IPS DF 4.7 (cell line): Measurements from ENCODE around the gene TPRA1.
"Not testable (repeated sequence)": the region's sequence is repeated elsewhere in the genome, so short reads cannot be mapped to it uniquely, and the experiment has no call there.

Experiments used
- DNase-seq: peaks from one replicate; pipeline ENCODE4 v3.0.0-alpha.2; 2013; ENCODE audit warnings: low spot score; ENCODE audit errors: extremely low read depth

TPRA1 gene

DNA sequence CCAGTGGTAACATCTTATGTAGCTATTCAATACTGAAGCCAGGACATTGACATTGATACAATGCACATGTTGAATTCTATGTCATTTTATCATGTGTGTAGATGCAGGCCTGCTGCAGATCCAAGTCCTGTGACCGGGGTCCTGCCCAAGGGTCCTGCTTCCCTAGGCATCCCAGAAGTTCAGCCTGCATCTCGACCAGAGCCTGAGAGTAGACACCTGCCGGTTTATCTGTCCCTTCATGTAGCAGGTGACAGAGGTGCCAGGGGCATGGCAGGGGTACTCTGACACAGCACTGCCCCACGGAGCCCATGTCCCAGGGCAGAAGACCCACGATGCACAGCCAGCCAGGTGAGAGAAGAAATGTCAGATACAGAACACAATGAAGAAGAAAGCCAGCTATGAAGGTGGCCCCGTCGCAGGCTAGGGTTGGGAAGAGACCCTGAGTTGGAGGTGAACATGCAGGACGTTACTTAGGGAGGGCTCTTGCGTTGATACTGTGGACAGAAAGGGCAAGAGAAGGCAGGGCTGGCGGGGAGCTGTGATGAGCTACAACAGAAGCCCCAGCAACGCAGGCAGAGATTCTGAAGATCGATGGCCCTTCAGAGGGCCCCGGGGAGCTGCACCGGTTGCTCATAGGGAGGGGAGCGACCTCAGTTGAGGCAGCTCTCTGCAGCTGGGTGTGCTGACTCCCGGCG is 51.0 kb downstream of the TPRA1 start:
- no peak for DNase-seq

DNA sequence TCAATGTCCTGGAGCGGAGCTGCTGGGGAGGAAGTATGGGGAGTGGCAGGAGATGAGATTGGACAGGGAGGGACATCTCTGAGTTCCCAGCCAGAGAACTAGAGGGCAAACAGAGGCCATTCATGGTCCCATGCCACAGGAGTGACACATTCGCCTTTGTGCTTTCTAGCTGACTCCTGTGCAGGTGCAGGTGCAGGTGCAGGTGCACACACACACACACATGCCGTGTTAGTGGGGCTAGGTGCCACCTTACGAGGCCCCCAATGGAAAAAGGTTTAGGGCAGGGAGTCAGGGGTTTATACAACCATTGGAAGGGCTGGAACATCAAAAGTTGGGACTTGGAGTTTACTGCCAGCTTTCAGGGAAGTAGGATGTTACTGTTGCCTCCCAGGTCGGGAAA is 52.0 kb downstream of the TPRA1 start:
- DNase-seq: no peak

DNA sequence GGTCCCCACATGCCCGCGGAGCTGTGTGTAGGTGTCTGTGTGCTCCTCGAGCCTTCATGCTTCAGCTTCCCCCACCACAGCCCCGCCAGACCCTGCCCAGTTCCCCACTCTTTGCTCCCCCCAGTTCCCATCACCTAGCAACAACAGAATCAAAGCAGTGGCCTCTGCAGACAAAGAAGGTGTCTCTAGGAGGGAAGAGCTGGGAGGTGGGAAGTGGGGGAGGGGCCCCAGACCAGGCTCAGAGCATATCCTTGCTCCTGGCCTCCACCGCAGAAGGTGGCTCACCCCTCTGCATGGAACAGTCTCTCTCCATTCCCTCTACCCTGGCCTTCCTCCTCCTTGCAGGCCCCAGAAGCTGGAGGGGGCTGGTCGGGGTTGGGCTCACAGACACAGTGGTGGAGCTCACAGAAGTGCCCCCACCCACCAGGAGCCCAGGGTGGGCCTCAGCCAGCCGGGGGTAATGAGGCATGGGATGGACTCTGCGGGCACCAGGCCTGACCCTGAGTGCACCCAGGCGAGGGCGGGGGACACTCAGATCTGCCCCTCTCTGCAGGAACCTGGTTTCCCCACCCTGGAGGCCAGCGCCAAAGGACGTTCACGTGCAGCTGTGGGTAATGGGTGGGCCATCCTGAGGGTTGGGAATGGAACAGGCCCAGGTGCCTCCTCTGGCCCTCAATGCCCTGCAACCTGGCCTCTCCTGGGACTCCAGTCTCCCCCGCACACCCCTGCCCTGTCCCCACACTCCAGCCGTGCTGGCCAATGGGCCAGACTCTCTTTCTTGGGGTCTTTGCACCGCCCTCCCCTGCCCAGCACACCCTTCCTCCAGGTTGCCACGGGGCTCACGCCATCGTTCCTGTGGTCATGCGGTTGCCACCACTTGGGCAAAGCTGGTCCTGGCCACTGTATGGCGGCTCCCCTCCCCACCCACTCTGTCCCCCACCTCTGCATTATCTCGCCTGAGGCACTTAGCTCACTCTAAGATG is 53.4 kb downstream of the TPRA1 start:
- DNase-seq: no peak

DNA sequence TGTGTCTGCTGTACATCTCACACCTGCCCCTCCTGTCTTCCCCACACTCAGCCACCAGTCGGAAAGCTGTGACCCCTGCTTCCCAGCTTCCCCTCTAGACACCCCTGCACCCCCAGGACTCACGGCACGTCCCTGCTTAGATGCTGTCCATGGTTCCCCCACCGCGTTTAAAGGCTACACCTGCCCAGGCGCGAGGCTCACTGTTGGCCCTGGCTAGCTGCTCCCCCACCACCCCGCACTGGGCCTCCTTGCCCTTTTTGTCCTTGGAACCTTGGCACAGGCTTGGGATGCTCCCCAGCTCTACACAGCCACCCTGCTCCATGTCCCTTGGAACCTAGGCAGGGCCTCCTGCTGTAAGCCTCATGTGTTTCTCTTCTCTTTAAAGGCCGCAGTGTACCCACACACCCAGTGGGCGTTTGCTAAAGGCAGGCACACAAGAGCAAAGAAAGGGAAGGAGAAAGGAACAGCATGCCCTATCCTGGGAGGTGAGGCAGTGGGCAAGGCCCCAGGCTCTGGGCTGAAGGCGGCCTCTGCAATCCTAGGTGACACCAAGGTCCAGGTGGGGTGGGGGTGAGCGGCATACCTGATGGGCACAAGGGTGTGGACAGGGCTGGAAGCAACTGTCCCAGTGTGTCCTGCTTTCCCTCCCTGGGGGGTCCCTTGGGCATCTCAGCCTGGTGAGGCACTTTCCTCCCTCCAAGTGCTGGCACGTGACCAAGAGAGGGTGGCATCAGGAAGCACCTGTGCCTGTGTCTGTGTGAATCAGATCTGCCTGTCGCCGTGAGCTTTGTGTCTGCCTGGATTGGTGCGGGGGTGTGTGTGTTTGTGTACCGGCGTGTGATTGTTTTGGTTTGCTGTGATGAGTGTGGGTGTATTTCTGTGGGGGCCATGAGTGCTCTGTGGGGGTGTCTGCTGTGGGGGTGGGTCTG is 54.4 kb downstream of the TPRA1 start:
- DNase-seq: no peak

DNA sequence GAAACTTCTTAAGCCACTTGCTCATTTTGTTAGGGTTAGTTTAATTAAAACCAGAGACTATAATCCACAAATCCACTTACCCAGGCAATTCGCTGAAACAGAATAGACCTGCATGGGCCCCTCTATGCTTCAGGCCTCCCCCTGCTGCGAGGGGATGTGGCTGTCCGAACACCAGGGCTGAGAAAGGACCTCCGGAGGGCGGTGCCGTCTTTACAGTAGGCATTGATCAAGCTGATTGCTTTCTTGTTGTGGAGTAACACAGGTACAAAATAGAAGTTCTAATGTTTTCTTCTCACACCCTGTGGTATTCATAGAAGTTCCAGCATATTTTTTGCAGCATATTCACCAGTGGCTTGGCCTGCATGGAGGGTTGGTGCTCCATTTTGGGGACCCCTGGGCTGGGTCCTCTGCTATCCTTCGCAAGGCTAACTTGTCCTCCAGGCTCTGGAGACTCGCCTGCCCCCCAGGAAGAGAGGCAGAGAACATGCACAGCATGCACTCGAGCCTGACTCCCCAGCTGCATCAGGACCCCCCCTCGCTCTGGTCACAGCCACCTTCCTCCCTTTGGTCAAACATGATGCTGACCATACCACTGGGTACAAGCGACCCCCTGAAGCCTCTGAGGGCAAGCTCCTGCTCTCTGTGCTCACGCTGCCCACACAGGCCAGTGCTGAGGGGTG is 55.3 kb downstream of the TPRA1 start:
- no peak for DNase-seq

DNA sequence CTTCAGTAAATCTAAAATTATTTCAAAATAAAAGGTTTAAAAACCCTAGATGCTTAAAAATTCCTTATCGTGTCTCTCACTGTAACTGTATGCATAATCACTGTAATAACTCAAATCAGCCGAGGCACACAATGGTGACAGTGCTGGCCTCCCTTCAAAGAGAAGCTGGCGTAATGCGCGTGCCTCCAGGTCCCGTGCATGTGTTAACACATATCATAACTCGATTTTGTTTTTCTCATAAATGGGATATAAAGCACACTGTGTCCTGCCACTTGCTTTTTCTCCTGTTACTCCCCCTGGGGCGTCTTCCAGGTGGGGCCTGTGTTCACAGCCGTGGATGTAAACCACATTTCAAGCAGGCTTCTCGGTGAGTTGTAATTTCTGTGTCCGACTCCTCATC is 56.0 kb downstream of the TPRA1 start:
- no peak for DNase-seq

DNA sequence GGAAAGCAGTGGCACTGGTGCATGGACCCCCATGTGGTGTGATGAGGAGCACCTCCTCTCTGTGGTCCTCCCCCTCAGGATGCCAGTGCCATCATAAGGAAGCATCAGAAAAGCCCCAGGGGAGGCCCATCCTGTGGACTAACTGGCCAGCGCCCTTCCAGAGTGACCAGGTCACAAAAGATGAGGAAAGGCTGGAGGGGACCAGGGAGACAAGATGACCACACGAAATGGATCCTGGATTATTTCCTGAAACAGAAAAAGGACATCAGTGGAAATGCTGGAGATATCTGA is 56.4 kb downstream of the TPRA1 start:
- no peak for DNase-seq

DNA sequence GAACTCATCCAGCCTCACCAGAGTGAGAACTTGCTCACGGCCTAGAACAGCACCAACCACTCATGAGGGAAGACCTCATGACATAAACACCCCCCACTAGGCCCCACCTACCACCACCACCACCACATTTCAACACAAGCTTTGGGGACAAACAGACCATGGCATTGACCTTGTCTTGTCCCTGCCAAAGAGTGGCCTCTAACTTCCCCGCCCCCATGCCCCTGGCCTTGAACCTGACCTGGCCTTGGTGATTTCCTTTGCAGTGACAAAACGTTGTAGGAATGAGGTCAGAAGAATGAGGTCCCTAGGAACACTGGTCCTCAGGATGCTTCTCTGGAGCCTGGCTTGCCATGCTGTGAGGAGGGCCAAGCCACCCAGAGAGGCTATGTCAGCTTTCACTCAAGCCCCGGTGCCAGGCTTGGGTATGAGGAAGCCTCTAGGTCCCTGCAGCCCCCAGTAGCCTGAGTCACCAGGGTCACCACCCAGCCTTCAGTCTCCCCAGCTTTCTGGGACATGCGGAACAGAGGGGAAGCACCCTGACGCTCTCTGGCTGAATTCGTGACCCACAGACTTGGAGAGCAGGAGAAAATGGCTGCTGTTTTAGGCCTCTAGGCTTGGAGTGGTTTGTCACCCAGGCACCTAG is 57.9 kb downstream of the TPRA1 start:
- no peak for DNase-seq

DNA sequence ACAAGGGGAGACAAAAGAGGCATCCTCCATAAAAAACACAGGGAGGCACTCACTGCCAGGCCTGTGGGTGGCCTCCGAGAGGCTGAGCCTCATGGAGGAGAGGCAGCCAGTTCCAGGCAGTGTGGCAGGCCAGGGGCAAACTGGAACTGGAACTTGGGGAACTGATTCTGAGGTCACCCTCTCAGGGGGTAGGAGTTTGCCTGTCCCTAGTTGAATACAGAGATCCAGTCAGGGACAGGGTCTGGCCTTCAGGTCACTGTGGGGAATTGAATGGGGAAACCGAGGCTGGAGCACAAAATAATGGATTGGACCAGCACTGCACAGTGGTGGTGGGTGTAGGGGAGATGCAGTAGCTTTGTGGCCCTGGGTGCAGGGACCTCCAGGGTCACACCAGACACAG is 58.7 kb downstream of the TPRA1 start:
- no peak for DNase-seq

DNA sequence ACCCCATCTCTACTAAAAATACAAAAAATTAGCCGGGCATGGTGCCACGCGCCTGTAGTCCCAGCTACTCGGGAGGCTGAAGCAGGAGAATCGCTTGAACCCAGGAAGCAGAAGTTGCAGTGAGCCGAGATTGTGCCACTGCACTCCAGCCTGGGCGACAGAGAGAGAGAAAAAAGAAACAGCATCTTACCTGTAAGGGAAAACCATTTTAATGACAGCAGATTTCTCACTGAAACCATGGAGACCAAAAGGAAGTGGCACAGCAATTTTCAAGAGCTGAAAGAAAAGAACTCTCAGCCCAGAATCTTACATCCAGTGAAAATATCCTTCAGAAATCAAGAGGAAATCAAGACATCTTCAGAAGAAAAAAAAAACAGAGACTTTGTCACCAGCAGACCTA is 59.7 kb downstream of the TPRA1 start:
- DNase-seq: not testable (repeated sequence)

DNA sequence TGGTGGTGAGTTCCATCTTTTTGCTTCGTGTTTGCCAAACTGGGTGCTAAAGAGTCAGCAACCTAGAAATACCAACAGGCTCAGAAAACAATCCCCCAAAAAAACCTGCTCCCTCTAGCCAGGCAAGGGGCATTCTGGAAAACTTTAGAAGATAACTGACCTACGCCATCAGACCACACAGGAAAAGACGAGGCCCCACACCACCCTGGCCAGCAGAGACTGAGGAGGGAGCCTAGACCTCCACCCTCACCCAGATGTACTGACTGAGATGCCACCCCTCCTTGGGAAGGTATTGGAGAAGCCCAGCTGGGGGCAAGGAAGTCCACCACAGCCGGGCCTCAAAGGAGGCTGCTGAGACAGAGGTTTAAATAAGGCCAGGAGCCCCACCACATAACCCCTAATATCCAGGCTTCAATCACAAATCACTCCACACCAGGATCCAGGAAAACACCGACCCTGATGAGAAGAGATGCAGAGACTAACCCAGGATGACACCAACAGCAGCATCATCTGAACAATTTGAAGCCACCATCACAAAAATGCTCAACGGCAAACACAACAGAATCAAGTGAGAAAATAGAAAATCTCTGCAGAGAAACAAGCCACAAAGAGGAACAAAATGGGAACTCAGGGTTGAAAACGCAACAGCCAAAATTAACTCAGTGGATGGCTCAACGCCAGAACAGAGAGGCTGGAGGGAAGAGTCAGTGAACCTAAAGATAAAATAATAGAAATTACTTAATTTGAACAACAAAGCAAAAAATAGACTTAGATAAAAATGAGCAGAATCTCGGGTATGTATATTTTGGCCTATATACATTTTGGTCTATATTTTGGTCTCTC is 61.0 kb downstream of the TPRA1 start:
- DNase-seq: no peak

DNA sequence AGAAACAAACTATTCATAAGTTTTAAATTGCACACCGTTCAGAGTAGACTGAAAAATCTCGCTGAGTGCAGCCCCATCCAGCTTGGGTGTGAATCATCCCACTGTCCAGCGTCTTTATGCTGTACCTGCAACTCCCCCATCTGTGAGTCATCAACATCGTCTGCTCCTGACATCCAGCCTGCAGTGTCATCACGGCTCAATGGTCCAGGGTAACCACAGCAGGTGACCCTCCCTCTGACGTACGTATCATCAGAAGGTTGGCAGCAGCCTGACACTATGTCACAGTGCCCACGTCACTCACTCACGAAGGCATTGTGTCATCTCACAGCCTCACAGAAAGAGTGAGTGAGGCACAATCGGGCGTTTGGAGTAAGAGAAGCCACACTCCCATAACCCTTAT is 65.2 kb downstream of the TPRA1 start:
- DNase-seq: no peak

DNA sequence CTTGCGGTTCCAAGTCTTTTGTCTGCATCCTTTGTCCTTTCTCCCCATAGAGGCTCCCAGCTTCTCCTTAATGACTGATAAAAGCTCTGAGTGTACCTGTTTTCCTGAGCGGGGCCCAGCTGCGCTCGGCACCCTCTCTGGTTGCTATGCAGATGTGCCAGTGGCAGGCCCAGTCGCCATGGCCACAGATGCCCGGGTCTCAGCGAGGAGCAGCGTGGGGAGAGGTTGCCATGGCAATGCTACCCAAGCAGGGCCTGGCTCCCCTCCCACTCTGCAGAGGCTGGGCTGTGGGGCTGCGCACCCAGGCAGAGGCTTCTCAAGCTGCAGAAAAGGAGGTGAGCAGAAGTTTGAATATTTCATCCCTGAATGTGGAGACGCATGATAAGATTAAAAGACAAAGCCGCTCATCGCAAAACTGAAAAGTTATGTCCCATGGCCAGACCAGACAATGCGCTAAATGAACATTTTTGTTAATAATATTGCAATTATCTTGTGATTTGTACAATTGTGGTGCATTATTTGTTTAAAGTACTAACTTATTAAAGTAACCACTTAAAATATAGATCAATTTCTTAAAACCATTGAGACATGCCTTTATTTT is 66.1 kb downstream of the TPRA1 start:
- no peak for DNase-seq
